ENCODE data around the gene GMPR2.
"Not testable (repeated sequence)": the region's sequence is repeated elsewhere in the genome, so short reads cannot be mapped to it uniquely, and the experiment has no call there.

The GMPR2 gene

GRCh38 chr14:24231263-24232120 lies 1.2 kb upstream of the GMPR2 start:
- no peak for DNase-seq (ENCODE audit: low spot score)

- DNase-seq (ENCODE audit: low spot score) = peak; percentile 83
Measured at GRCh38 chr14:24232121-24232644, 546 bp upstream of the GMPR2 start, which contains the start of gene NEDD8. TSS of gene NEDD8 (minus strand) at chr14:24232367. CDS start at chr14:24232267, 100 bp downstream.

GRCh38 chr14:24233538-24233866 lies 773 bp downstream of the GMPR2 start:
- DNase-seq (ENCODE audit: low spot score) = no peak

GRCh38 chr14:24234095-24235005 lies 1.6 kb downstream of the GMPR2 start:
- no peak for DNase-seq (ENCODE audit: low spot score)

- DNase-seq (ENCODE audit: low spot score) = no peak
Measured at GRCh38 chr14:24235804-24236688, 3.3 kb downstream of the GMPR2 start.

GRCh38 chr14:24236689-24237462 lies 4.1 kb downstream of the GMPR2 start:
- no peak for DNase-seq (ENCODE audit: low spot score)

- no peak for DNase-seq (ENCODE audit: low spot score)
Measured at GRCh38 chr14:24237463-24237955, 4.8 kb downstream of the GMPR2 start.

- DNase-seq (ENCODE audit: low spot score) = no peak
Measured at GRCh38 chr14:24238123-24238522, 5.4 kb downstream of the GMPR2 start.

- DNase-seq (ENCODE audit: low spot score) = no peak
Measured at GRCh38 chr14:24238527-24239037, 5.9 kb downstream of the GMPR2 start.

- DNase-seq (ENCODE audit: low spot score) = no peak
Measured at GRCh38 chr14:24240110-24240918, 7.6 kb downstream of the GMPR2 start.

GRCh38 chr14:24241829-24242443 lies 9.2 kb downstream of the GMPR2 start:
- peak; percentile 95 for DNase-seq (ENCODE audit: low spot score)

- peak; percentile 30 for DNase-seq (ENCODE audit: low spot score)
Measured at GRCh38 chr14:24243336-24243836, 10.7 kb downstream of the GMPR2 start.

- DNase-seq (ENCODE audit: low spot score) = not testable (repeated sequence)
Measured at GRCh38 chr14:24245350-24245749, 12.6 kb downstream of the GMPR2 start.

- no peak for DNase-seq (ENCODE audit: low spot score)
Measured at GRCh38 chr14:24246765-24247212, 14.1 kb downstream of the GMPR2 start.

GRCh38 chr14:24247422-24247821 lies 14.7 kb downstream of the GMPR2 start:
- DNase-seq (ENCODE audit: low spot score) = no peak

- no peak for DNase-seq (ENCODE audit: low spot score)
Measured at GRCh38 chr14:24249230-24250021, 16.7 kb downstream of the GMPR2 start.

- no peak for DNase-seq (ENCODE audit: low spot score)
Measured at GRCh38 chr14:24250354-24250753, 17.6 kb downstream of the GMPR2 start.

- DNase-seq (ENCODE audit: low spot score) = no peak
Measured at GRCh38 chr14:24251880-24252288, 19.2 kb downstream of the GMPR2 start.

Measured in LoVo (cell line).